GM18520 (cell line): ENCODE results near the gene SLC25A21.

ENCODE experiments used
- ATAC-seq: cut with Tn5 transposase; IDR thresholded peaks from one replicate; pipeline ENCODE4 v1.9.1; 2021; ENCODE audit not compliant: unreplicated experiment

The SLC25A21 gene

GRCh38 chr14:37144729-37145363 is 27.6 kb downstream of the SLC25A21 start:
- ATAC-seq, result no peak

DNA sequence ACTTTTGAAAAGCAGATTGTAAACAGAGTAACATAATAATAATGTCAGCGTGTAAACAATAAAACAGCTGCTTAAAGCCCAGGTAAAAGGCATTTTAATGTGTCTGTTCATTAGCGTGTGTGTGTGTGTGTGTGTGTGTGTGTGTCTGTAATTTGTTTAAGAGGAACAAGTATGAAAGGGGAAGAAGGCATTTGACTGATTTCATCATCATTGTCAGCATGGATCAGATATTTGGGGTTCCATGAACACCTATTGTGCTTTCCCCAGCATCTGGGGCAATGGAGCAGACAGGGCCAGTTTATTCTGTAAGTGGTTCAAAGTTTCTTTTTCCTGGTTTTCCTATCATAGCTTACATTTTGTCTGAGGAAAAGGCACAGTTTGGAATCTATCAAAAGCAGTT is 28.9 kb downstream of the SLC25A21 start:
- ATAC-seq, result no peak

DNA sequence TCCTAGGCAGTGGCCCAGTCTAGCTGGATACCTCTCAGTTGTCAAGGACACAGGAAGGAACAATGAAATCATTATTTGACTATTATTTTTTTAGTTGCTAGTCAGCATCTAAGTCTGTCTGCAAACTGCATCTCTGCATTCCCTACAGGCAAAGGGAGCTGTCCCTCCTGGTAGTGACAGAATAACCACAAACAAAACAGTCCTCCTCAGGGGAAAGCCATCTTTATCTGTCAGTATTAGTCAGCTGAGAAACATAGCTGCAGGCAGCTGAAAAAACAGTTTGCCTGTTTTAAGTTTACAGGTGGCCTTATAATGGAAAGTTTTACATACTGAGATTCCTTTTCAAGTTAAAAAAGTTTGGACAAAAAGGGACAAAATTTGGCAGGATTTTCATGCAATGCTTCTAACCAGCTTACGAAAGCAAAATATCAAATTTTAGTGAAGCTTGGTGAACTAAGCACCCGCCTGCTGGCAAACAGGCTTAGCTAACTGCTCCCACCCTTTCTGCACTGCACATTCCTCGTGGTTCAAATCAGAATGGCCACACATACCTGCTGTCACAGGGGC is 29.5 kb downstream of the SLC25A21 start:
- ATAC-seq, result no peak

GRCh38 chr14:37140176-37140575 is 32.2 kb downstream of the SLC25A21 start:
- ATAC-seq, result no peak

- no peak for ATAC-seq
Observed at GRCh38 chr14:37139710-37140109, 32.7 kb downstream of the SLC25A21 start.

- ATAC-seq, result no peak
Observed at GRCh38 chr14:37138898-37139297, 33.5 kb downstream of the SLC25A21 start.

GRCh38 chr14:37133284-37133913 is 39.0 kb downstream of the SLC25A21 start:
- ATAC-seq, result no peak

DNA sequence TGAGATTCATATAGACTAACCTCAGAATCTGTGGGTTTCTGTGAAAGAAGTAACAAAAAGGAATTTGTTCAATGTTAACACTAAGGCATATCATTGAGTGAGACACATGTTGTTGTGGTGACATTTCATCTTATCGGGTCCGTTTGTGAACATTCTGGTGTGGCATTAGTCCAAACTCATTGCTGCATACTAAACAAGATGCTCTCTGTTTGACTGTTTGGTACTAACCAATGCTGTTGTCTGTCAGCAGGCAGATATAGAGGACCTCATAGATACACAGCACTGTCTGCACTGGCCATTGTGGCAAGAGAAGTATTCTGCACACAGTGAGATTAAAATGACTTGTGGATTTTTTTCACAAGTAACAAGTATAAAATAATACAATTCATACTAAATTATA is 41.2 kb downstream of the SLC25A21 start:
- ATAC-seq, result no peak

DNA sequence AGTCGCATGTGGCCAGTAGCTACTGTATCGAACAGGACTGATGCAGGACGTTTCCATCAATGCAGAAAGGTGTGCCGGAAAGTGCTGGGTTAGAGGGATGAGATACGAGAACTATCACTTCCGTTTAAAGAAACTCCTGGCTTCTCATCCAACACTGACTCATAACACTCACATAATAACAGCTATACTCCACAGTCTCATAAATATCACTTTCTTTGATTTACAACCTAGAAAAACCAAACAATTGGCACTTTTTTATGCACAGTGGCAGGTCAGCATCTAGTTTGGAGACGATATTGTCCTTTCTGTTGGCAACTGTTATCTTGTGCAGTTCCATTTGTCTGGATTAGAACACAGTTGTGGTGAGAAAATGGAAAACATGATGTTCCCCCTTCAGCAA is 43.4 kb downstream of the SLC25A21 start:
- no peak for ATAC-seq

- no peak for ATAC-seq
Observed at GRCh38 chr14:37124614-37125013, 47.8 kb downstream of the SLC25A21 start.

GRCh38 chr14:37122919-37123639 is 49.3 kb downstream of the SLC25A21 start:
- ATAC-seq, result no peak

GRCh38 chr14:37122288-37122687 is 50.1 kb downstream of the SLC25A21 start:
- ATAC-seq, result no peak

DNA sequence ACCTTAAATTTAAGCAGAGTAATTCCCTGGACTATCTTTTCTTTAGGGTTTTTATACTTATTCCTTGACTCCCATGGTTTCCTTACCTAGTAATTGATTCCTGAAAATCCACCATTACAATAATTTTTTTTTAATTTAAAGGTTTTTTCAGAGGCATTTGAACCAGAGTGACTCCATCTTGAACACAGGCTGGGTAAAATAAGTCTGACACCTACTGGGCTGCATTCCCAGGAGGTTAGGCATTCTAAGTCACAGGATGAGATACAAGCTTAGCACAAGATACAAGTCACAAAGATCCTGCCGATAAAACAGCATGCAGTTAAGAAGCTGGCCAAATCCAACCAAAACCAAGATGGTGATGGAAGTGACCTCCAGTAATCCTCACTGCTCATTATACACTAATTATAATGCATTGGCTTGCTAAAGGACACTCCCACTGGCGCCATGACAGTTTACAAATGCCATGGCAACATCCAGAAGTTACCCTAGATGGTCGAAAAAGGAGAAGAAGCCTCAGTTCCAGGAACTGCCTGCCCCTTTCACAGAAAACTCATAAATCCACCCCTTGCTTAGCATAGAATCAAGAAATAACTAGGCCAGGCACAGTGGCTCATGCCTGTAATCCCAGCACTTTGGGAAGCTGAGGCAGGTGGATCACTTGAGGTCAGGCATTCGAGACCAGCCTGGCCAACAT is 53.6 kb downstream of the SLC25A21 start:
- ATAC-seq, result no peak

GRCh38 chr14:37116933-37117849 is 55.2 kb downstream of the SLC25A21 start:
- no peak for ATAC-seq

- no peak for ATAC-seq
Observed at GRCh38 chr14:37115406-37115805, 57.0 kb downstream of the SLC25A21 start.

DNA sequence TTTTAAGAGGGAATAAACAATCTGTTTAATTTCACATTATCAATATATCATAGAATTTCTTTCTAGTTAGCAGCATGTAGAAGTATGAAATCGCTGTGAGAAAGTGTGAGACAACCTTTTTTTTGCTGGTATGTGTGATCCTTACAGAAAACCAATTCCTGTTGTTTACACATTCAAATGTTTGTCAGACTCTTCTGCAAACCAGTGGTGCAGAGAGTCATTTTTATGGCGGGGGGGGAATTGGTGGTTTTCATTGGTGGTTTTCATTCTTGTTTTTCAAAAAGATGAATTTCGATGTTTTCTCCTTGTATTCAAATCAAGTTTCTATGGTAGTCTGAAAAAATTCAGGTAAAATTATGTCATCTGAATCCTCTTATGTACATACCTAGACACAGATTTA is 57.8 kb downstream of the SLC25A21 start:
- ATAC-seq, result no peak

- ATAC-seq, result no peak
Observed at GRCh38 chr14:37114002-37114401, 58.4 kb downstream of the SLC25A21 start.

DNA sequence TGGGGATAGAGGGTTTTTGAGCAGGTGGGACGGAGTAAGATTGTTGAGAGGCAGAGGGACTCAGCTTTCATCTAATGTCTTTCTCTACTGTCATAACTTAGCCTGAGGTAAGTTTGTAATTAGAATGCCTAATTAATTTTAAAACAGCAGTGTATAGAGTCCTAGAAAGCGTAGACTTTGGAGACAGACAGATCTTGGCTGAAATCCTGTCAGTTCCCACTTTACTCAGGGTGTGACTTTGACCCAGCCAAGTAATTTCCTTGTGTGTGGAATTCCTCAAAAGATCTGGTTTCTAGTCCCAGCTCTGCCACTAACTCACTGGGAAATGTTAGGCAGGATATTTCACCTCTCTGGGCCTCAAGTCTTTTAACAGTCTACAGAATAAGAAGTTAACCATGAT is 74.3 kb downstream of the SLC25A21 start:
- ATAC-seq, result no peak

- no peak for ATAC-seq
Observed at GRCh38 chr14:37094502-37094901, 77.9 kb downstream of the SLC25A21 start.

GRCh38 chr14:37093364-37093763 is 79.0 kb downstream of the SLC25A21 start:
- ATAC-seq, result no peak
